ENCODE data around the gene GLOD4. TPM values are rescaled to one million over a fixed set of nuclear protein-coding genes. Genes with fewer than 3 reads are reported as not detected.
"Not testable (repeated sequence)": the region's sequence is repeated elsewhere in the genome, so short reads cannot be mapped to it uniquely, and the experiment has no call there.

GLOD4 gene
- polyA plus RNA-seq, 6 donors from 2014 or later: 68.9 to 83.9 (median 81.3) TPM

- Mint-ChIP-seq H3K4me1 (peaks cover 25 to 32% (median 31%) of the 10 kb centered on the region in 3 donors), H3K36me3 (peaks cover 7 to 11% of the 10 kb centered on the region in 2 donors)
- not testable (repeated sequence) for H3K9me3 Mint-ChIP-seq
These were observed 3.8 kb upstream of the GLOD4 start for GRCh38 chr17:785901-786300.

GRCh38 chr17:784143-784542 lies 2.1 kb upstream of the GLOD4 start:
- no peak for DNase-seq
- Mint-ChIP-seq H3K27me3 (no peaks in the 10 kb centered on the region), H3K4me1 (peaks cover 27 to 38% (median 32%) of the 10 kb centered on the region in 3 donors), H3K27ac (peak overlapping the region in 1 of 6 donors; percentile 98), H3K9me3 (no peaks in the 10 kb centered on the region), H3K36me3 (peaks cover 2 to 7% of the 10 kb centered on the region in 2 donors), H3K4me3 (peak overlapping the region in 7 of 8 donors; percentile 30 to 100 (median 98))
- no peak for ATAC-seq (ENCODE audit: low read depth in 2 of 2)

More at GRCh38 chr17:785901-786300, 3.8 kb upstream of the GLOD4 start:
- not testable (repeated sequence) for H3K27ac Mint-ChIP-seq; ATAC-seq (ENCODE audit: low read depth in 2 of 2); DNase-seq; H3K27me3 Mint-ChIP-seq; H3K4me3 Mint-ChIP-seq

DNA sequence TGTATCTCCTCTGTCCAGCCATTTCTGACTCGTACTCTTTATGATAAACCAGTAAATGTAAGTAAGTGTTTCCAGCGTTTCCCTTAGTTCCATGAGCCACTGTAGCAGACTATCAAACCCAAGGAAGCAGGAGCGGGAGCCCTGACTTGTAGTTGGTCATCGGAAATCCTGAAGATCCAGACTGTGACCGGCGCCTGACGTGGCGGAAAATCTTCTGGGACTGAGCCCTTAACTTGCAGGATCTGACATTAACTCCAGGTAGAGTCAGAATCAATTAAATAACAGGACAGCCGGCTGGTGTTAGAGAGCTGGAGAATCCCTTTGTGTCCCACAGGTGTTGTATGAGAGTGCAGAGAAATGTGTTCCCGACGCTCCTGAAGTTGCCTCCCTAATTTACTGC lies 4.0 kb downstream of the GLOD4 start:
- H3K27me3 Mint-ChIP-seq: no peaks in the 10 kb centered on the region
- no peak overlapping the region for H3K4me3 Mint-ChIP-seq
- DNase-seq (no peak), ATAC-seq (ENCODE audit: low read depth in 2 of 2) (no peak)
- no peak overlapping the region for H3K27ac Mint-ChIP-seq
- peaks cover 20 to 27% (median 26%) of the 10 kb centered on the region in 3 donors for H3K4me1 Mint-ChIP-seq
- H3K9me3 Mint-ChIP-seq: no peaks in the 10 kb centered on the region
- peaks cover 30 to 40% of the 10 kb centered on the region in 2 donors for H3K36me3 Mint-ChIP-seq

GRCh38 chr17:774313-774584 lies 7.8 kb downstream of the GLOD4 start:
- Mint-ChIP-seq H3K4me1 (peaks cover 0 to 7% (median 0%) of the 10 kb centered on the region in 3 donors), H3K27ac (no peak overlapping the region), H3K36me3 (peaks cover 44 to 58% of the 10 kb centered on the region in 2 donors), H3K9me3 (no peaks in the 10 kb centered on the region), H3K27me3 (no peaks in the 10 kb centered on the region), H3K4me3 (no peak overlapping the region)
- ATAC-seq (ENCODE audit: low read depth in 2 of 2) (no peak), DNase-seq (no peak)

DNA sequence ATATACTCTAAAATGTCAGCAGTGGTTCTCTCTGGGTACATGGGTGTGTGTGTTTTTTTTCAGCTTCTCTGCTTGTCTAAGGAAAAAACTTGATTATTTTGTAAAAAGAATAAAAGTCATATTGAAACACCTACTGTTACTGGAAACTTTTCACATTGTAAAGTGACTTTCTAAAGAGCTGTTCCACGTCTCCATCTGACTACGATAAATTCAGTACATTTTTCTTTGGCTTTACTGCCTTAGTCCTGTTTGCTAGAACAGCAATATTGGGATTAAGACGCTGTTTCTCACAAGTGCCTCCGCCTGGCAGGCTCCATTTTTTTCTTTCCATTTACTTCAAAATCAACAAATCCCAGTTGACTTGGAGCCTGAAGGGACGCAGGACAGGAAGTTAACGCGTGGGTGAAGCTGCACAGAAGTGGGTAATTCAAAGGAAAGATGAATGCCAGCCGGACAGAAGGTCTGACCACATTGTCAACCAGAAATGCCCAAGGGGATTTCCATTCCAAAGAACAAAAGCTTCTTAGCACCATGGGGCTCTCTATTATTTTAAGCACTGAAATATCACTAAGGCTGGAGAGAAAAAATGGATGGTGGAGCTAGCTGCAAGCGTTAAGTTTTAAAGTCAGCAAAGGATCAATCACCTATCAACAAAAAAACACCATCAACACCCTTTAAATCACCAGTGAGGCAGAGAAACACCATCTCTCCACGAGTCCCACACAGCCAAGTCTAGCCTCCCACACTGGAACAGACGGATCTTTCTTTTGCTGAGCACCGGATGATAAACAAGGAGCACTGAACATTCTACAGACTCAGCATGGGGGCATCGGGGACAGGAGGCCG lies 8.4 kb downstream of the GLOD4 start:
- H3K27ac Mint-ChIP-seq: peak overlapping the region in 3 of 6 donors; percentile 44 to 67 (median 63)

DNA sequence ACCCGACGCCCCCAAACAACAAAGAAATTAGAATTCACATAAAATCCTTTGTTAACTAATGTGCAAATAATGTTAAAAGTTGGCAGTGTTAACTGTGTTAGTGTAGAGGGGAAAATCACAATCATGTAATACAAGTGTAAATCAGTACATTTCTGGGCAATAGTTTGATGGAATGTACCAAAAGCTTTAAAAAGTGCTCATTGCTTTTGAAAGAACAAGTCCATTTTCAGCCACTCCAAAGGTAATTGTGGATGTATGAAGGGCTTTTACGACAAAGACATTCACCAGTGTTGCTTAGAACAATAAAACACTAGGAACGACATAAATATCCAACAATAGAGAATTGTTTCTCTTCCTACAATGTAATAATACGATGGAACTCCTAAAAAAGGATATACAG lies 9.1 kb downstream of the GLOD4 start:
- DNase-seq (no peak), ATAC-seq (ENCODE audit: low read depth in 2 of 2) (no peak)
- H3K9me3 Mint-ChIP-seq: no peaks in the 10 kb centered on the region
- no peak overlapping the region for H3K27ac Mint-ChIP-seq
- no peaks in the 10 kb centered on the region for H3K27me3 Mint-ChIP-seq
- H3K36me3 Mint-ChIP-seq: peaks cover 39 to 64% of the 10 kb centered on the region in 2 donors
- peaks cover 0 to 7% (median 4%) of the 10 kb centered on the region in 3 donors for H3K4me1 Mint-ChIP-seq
- no peak overlapping the region for H3K4me3 Mint-ChIP-seq

More for the DNA sequence above, 8.4 kb downstream of the GLOD4 start:
- H3K27me3 Mint-ChIP-seq: no peaks in the 10 kb centered on the region
- peaks cover 0 to 7% (median 4%) of the 10 kb centered on the region in 3 donors for H3K4me1 Mint-ChIP-seq
- no peaks in the 10 kb centered on the region for H3K9me3 Mint-ChIP-seq
- H3K4me3 Mint-ChIP-seq: no peak overlapping the region
- ATAC-seq (ENCODE audit: low read depth in 2 of 2): no peak
- H3K36me3 Mint-ChIP-seq: peaks cover 44 to 64% of the 10 kb centered on the region in 2 donors
- DNase-seq: no peak

GRCh38 chr17:767076-767475 lies 15.0 kb downstream of the GLOD4 start:
- Mint-ChIP-seq H3K27me3 (no peaks in the 10 kb centered on the region), H3K4me3 (no peak overlapping the region), H3K27ac (no peak overlapping the region), H3K4me1 (peaks cover 1 to 10% (median 4%) of the 10 kb centered on the region in 3 donors), H3K36me3 (peaks cover 24 to 47% of the 10 kb centered on the region in 2 donors), H3K9me3 (no peaks in the 10 kb centered on the region)
- DNase-seq (no peak), ATAC-seq (ENCODE audit: low read depth in 2 of 2) (no peak)

- H3K27ac Mint-ChIP-seq: no peak overlapping the region
- H3K9me3 Mint-ChIP-seq: no peaks in the 10 kb centered on the region
- no peak for DNase-seq
- H3K4me3 Mint-ChIP-seq: no peak overlapping the region
- H3K27me3 Mint-ChIP-seq: no peaks in the 10 kb centered on the region
- H3K36me3 Mint-ChIP-seq: peaks cover 9 to 16% of the 10 kb centered on the region in 2 donors
- no peak for ATAC-seq (ENCODE audit: low read depth in 2 of 2)
- peaks cover 0 to 9% (median 1%) of the 10 kb centered on the region in 3 donors for H3K4me1 Mint-ChIP-seq
These were observed 21.7 kb downstream of the GLOD4 start for GRCh38 chr17:760371-760770.

GRCh38 chr17:759964-760363 lies 22.1 kb downstream of the GLOD4 start:
- DNase-seq: no peak
- no peaks in the 10 kb centered on the region for H3K27me3 Mint-ChIP-seq
- no peaks in the 10 kb centered on the region for H3K9me3 Mint-ChIP-seq
- no peak overlapping the region for H3K4me3 Mint-ChIP-seq
- ATAC-seq (ENCODE audit: low read depth in 2 of 2): no peak
- no peak overlapping the region for H3K27ac Mint-ChIP-seq
- H3K4me1 Mint-ChIP-seq: peaks cover 0 to 5% (median under 1%) of the 10 kb centered on the region in 3 donors
- H3K36me3 Mint-ChIP-seq: peaks cover 5 to 12% of the 10 kb centered on the region in 2 donors

GRCh38 chr17:756010-756567 lies 26.0 kb downstream of the GLOD4 start:
- Mint-ChIP-seq H3K27ac (peak overlapping the region in 2 of 6 donors; percentile 13 to 37), H3K4me3 (peak overlapping the region in 3 of 8 donors; percentile 38 to 74 (median 57)), H3K4me1 (peaks cover 12 to 15% (median 14%) of the 10 kb centered on the region in 3 donors)
- not testable (repeated sequence) for ATAC-seq (ENCODE audit: low read depth in 2 of 2); H3K27me3 Mint-ChIP-seq; H3K9me3 Mint-ChIP-seq; H3K36me3 Mint-ChIP-seq; DNase-seq

DNA sequence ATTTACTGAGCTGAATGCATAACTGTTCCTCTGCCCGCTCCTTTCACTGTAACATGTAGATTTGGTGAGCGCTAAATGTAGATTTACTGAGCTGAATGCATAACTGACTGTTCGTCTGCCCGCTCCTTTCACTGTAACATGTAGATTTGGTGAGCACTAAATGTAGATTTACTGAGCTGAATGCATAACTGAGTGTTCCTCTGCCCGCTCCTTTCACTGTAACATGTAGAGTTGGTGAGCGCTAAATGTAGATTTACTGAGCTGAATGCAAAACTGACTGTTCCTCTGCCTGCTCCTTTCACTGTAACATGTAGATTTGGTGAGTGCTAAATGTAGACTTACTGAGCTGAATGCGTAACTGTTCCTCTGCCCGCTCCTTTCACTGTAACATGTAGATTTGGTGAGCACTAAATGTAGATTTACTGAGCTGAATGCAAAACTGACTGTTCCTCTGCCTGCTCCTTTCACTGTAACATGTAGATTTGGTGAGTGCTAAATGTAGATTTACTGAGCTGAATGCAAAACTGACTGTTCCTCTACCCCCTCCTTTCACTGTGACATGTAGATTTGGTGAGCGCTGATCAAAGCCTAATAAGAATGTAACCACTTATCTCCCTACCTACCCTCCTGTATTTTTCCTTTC lies 26.6 kb downstream of the GLOD4 start:
- Mint-ChIP-seq H3K4me3 (peak overlapping the region in 1 of 8 donors; percentile 74), H3K4me1 (peaks cover 18 to 20% (median 18%) of the 10 kb centered on the region in 3 donors), H3K27ac (peak overlapping the region in 1 of 6 donors; percentile 13)
- not testable (repeated sequence) for DNase-seq; ATAC-seq (ENCODE audit: low read depth in 2 of 2); H3K9me3 Mint-ChIP-seq; H3K27me3 Mint-ChIP-seq; H3K36me3 Mint-ChIP-seq

GRCh38 chr17:753418-753817 lies 28.7 kb downstream of the GLOD4 start:
- DNase-seq: no peak
- no peaks in the 10 kb centered on the region for H3K9me3 Mint-ChIP-seq
- ATAC-seq (ENCODE audit: low read depth in 2 of 2): no peak
- peak overlapping the region in 7 of 8 donors; percentile 15 to 89 (median 80) for H3K4me3 Mint-ChIP-seq
- no peaks in the 10 kb centered on the region for H3K36me3 Mint-ChIP-seq
- no peaks in the 10 kb centered on the region for H3K27me3 Mint-ChIP-seq
- H3K4me1 Mint-ChIP-seq: peaks cover 31 to 33% (median 32%) of the 10 kb centered on the region in 3 donors
- peak overlapping the region in 2 of 6 donors; percentile 26 to 87 for H3K27ac Mint-ChIP-seq

- Mint-ChIP-seq H3K9me3 (no peaks in the 10 kb centered on the region), H3K27ac (peak overlapping the region; percentile 96 to 98 (median 97)), H3K4me3 (peak overlapping the region; percentile 91 to 97 (median 96)), H3K27me3 (no peaks in the 10 kb centered on the region), H3K36me3 (no peaks in the 10 kb centered on the region), H3K4me1 (peaks cover 37 to 40% (median 38%) of the 10 kb centered on the region in 3 donors)
- DNase-seq: no peak
- peak; percentile 10 to 13 for ATAC-seq (ENCODE audit: low read depth in 2 of 2)
These were observed 29.4 kb downstream of the GLOD4 start for GRCh38 chr17:752620-753219.

All from naive B cell (primary cell).